ENCODE results near the gene FOXN3.
"Not testable (repeated sequence)": the region's sequence is repeated elsewhere in the genome, so short reads cannot be mapped to it uniquely, and the experiment has no call there.

FOXN3 gene

GRCh38 chr14:89228921-89229639 lies 188.0 kb downstream of the FOXN3 start:
- no peak for DNase-seq (ENCODE audit: low spot score)

GRCh38 chr14:89227496-89227836 lies 189.6 kb downstream of the FOXN3 start:
- no peak for DNase-seq (ENCODE audit: low spot score)

DNA sequence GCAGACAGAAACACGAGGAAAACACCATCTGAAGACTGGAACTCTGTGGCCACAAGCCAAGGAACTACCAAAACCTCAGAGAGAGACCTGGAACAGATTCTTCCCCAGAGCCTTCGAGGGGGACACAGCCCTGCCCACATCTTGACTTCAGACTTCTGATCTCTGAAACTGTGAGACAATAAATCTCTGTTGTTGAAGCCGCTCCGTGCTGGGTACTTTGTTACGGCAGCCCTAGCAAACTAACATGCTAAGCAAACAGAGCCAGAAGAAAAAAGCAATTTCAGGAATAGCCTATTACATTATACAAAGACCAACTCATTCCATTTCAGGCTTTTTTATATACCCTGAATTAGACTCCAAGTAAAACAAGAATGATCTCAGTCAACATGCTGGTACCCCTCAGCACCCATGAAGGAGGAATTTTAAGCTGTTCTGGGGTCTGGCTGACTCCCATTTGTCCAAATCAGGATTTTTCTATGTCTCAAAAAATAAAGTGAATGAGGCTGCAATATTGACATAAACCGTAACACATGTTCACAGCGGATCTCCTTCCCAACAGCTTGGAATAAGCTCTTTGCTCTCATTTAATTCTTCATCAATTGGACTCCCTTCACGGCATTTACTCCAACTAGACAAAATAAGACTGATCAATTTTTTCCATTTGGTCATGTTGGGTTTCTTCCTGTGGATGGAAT lies 190.1 kb downstream of the FOXN3 start:
- DNase-seq (ENCODE audit: low spot score), result no peak

- no peak for DNase-seq (ENCODE audit: low spot score)
Observed at GRCh38 chr14:89225607-89226006, 191.4 kb downstream of the FOXN3 start.

- peak; percentile 48 for DNase-seq (ENCODE audit: low spot score)
Observed at GRCh38 chr14:89221109-89221810, 195.8 kb downstream of the FOXN3 start.

- no peak for DNase-seq (ENCODE audit: low spot score)
Observed at GRCh38 chr14:89219051-89219450, 198.0 kb downstream of the FOXN3 start.

DNA sequence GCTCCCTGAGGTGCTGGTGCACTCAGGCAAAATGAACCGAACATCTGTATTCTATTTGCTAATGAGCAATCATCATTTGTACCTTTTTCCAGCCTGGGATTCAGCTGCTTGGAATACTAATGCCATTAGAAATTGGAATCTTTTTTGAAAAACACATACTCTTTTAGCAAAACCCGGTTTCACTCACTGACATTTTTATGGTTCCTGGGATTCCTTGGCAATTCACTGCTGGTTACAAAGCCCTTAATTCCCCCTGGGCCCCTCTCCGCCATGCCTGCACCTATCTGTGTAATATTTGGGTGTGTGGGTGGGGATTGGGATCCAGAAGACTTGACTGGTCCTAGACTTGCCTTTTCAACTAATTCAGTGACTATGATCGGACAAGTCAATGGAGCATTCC lies 199.1 kb downstream of the FOXN3 start:
- DNase-seq (ENCODE audit: low spot score), result no peak

- no peak for DNase-seq (ENCODE audit: low spot score)
Observed at GRCh38 chr14:89215531-89215930, 201.5 kb downstream of the FOXN3 start.

DNA sequence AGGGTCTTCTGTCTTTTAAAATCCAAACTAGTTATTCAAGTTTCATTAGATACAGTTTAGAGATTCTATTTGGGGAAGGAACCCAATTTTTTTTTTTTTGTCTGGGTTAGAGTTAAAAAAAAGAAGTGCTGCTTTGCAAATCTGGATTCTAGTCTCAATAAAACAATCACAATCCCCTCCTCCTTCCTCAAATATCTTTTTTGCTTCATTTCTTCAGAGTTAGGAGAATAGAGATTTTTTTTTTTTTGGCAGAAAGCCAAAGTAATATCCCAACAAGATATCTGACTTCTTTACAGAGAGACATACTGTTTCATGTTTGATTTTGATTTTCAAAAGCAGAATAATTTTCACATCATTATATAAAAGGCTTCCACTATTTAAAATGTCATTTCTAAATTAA lies 201.9 kb downstream of the FOXN3 start:
- DNase-seq (ENCODE audit: low spot score), result no peak

DNA sequence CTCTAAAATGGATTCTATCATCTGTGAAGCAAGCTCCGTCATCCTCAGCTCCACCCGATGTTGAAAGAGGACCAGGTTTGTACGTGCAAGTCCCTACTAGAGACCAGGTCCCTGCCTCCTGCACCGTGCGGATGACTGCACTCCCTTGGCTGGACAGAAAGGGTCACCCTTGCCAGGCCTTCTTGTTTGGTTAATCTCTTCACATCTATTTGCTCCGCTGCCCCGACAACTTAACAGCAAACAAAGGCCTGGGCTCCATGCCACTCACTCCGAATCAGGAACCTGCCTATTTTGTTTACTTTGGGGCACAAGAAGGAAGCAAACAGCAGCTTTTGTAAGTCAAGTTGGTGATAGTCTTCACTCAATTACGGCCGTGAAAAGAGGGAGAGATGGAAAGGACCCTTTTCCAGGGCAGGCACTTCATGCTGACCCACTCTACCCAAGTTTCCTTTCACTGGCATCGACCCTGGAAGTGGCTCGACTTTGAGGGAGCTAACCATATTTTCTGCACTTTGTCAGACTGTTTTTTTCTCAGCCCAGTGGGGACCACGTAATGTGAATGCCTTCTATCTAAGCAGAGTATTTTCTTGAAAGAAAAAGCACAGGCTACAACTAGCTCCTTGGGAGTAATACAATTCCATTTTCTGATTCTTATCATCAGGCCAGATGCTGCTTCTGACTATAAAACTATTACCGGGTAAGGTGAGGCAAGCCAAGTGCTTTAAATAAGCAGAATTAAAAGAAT lies 202.6 kb downstream of the FOXN3 start:
- DNase-seq (ENCODE audit: low spot score), result no peak

DNA sequence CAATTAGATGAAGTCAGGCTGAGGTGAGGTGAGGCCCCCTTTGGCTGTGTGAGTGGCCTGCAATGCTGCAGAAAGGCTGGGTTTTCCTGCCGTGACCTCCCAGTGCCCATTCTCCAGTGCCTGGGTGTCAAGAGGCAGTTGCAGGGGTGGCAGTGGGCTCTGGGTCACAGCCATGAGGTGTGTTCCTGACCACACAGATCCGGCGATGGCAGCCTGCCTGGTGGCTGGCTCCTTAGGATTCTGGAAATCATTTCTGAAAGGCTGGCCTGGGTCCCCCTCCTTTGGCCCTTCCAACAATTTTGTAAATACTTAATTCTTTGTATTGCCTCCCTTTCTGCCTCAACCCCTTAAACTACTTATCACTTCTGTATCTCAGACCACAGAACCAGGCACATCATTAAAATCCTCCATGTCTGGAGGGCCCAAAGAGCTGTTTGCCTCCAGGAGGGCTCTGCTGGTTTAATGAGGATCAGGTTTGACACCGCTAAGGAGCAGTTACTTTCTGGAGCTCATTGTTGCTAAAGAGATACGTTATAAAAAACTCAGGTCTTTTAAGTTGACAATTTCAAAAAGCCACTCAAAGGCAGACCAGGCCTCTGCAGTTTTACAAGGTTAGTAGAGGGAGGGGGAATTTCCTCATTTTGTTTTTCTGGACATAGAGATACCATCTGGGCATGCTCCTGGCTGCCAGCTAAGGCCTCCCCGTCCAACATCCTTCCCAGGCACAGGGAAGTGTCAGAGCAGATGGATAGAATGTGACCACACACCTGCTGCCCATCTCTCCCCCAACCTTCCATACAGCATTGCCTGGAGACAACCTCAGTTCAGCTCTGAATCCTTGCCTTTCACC lies 204.4 kb downstream of the FOXN3 start:
- no peak for DNase-seq (ENCODE audit: low spot score)

GRCh38 chr14:89209558-89209957 lies 207.5 kb downstream of the FOXN3 start:
- no peak for DNase-seq (ENCODE audit: low spot score)

DNA sequence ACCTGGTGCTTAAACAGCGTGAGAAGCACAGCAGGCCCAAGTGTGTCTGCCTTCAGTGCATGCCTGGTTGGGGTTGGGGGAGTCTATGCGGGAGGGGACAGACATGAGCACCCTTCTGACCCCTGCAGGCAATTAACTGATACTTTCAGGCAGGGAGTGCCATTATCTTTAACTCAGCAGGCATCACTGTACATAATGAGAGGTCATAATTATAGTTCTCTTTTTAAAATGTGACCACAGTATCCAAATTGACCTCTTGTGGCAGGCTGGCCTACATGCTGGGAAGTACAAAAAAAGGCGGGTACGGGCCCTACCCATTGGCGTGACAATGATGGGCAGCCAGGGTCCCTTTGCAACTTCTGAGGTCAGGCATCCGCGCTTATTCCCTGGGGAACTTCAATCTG lies 209.1 kb downstream of the FOXN3 start:
- no peak for DNase-seq (ENCODE audit: low spot score)

GRCh38 chr14:89206389-89207031 lies 210.5 kb downstream of the FOXN3 start:
- no peak for DNase-seq (ENCODE audit: low spot score)

GRCh38 chr14:89205137-89205740 lies 211.8 kb downstream of the FOXN3 start:
- no peak for DNase-seq (ENCODE audit: low spot score)

- DNase-seq (ENCODE audit: low spot score), result no peak
Observed at GRCh38 chr14:89202413-89203190, 214.4 kb downstream of the FOXN3 start.

DNA sequence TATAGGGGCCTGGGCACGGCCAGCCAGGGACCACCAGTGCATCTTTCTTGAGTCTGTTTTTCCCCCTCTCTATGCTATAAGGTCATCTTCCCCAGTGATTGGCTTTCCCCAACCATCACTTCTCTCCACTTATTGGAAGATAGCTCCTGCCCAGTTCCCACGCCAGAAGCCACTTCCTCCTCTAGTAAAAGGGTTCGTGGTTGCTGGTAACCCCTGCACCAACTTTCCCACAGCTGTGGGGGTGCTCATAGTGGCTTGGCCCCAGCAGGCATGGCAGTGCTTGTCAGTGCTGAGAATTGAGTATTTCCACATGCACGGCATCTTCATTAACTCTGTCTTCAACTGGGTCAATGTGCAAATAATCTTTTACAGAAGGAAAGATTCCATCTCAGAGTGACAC lies 215.4 kb downstream of the FOXN3 start:
- DNase-seq (ENCODE audit: low spot score), result no peak

DNA sequence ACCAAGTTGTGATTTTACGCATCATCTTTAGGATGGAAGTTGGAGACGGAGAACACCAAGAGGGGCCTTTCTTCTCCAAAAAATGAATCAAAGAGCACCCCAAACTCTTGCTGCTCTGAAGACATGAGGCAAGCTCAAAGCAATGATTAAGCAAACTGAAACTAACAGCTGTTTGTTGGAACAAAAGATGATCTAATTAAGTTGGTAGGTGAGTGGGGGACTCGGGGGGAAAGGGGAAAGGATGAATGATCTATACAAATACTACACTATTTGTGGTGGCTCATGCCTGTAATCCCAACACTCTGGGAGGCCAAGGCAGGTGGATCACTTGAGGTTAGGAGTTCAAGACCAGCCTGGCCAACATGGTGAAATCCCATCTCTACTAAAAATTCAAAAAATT lies 217.7 kb downstream of the FOXN3 start:
- not testable (repeated sequence) for DNase-seq (ENCODE audit: low spot score)

GRCh38 chr14:89198544-89199329 lies 218.3 kb downstream of the FOXN3 start:
- no peak for DNase-seq (ENCODE audit: low spot score)
